GM18505 (cell line): Measurements from ENCODE around the gene LSG1.

Experiments
- ATAC-seq: cut with Tn5 transposase; IDR thresholded peaks from one replicate; pipeline ENCODE4 v1.9.1; 2021; ENCODE audit not compliant: unreplicated experiment
- POLR2A ChIP-seq: IDR thresholded peaks from 4 replicates; pipeline ENCODE4 v1.6.1; 2011; ENCODE audit warnings: borderline replicate concordance; ENCODE audit not compliant: insufficient read depth, insufficient read length; ENCODE audit errors: extremely low read depth

Gene LSG1

GRCh38 chr3:194696702-194697101 lies 24.7 kb upstream of the LSG1 start:
- no peak for TF ChIP-seq POLR2A
- ATAC-seq, result no peak

DNA sequence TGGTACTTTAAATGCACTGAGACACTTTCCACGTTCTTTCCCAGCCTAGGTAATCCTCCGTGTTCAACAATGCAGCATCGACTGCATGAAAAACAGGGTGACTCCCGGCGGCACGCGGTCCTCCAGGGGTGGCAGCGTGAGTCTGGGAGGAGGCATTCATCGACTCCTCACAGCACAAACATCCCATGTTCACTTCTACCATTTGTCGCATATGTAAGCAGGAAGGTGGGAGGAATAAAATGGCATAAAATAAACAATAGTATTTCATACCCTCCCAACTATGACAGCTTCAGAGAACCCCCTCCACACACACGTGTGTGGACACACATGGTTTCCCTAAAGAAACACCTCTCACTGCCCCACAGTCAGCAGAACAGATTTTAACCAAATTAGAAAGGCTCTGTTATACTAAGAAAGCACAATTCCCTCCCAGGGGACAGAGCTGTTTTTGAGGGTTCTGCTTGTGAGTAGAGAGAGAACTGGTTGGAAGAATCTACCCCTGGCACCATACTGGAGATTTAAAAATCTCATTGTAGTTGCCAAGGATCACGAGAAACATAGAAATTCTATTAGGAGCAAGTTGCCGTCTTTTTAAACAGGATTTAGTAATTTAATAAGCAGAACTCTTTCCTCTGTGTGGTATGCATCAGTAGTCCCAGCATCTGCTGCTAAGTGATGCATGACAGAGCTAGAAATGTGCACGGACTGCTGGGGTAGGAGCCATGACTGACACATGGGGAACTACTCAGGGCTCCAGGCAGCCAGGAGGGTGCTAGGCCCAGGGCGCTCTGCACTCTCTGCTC lies 19.7 kb upstream of the LSG1 start:
- peak; percentile 32 for TF ChIP-seq POLR2A
- peak; percentile 60 for ATAC-seq

GRCh38 chr3:194690501-194691372 lies 18.7 kb upstream of the LSG1 start:
- TF ChIP-seq POLR2A, result no peak

GRCh38 chr3:194689493-194689944 lies 17.5 kb upstream of the LSG1 start:
- no peak for ATAC-seq
- TF ChIP-seq POLR2A, result no peak

More at GRCh38 chr3:194690501-194691372, 18.7 kb upstream of the LSG1 start:
- ATAC-seq, result no peak

- no peak for TF ChIP-seq POLR2A
- ATAC-seq, result no peak
Observed at GRCh38 chr3:194688946-194689345, 17.0 kb upstream of the LSG1 start.

- peak; percentile 6 for TF ChIP-seq POLR2A
- no peak for ATAC-seq
Observed at GRCh38 chr3:194688200-194688740, 16.3 kb upstream of the LSG1 start.

- ATAC-seq, result peak; percentile 30
Observed at GRCh38 chr3:194687638-194688199, 15.7 kb upstream of the LSG1 start.

DNA sequence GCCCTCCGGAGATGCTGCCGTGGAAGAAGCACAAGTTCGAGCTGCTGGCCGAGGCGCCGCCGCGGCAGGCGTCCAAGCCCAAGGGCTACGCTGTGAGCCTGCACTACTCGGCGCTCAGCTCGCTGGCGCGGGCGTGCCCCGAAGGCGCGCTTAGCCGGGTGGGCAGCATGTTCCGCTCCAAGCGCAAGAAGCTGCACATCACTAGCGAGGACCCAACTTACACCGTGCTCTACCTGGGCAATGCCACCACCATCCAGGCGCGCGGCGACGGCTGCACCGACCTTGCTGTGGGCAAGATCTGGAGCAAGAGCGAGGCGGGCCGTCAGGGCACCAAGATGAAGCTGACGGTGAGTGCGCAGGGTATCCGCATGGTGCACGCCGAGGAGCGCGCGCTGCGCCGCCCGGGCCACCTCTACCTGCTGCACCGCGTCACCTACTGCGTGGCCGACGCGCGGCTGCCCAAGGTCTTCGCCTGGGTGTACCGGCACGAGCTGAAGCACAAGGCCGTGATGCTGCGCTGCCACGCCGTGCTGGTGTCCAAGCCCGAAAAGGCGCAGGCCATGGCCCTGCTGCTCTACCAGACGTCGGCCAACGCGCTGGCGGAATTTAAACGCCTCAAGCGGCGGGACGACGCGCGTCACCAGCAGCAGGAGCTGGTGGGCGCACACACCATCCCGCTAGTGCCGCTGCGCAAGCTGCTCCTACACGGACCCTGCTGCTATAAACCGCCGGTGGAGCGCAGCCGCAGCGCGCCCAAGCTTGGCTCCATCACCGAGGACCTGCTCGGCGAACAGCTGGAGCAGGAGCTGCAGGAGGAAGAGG lies 15.0 kb upstream of the LSG1 start:
- TF ChIP-seq POLR2A, result no peak
- ATAC-seq, result no peak

More at GRCh38 chr3:194687638-194688199, 15.7 kb upstream of the LSG1 start:
- peak; percentile 47 for TF ChIP-seq POLR2A

DNA sequence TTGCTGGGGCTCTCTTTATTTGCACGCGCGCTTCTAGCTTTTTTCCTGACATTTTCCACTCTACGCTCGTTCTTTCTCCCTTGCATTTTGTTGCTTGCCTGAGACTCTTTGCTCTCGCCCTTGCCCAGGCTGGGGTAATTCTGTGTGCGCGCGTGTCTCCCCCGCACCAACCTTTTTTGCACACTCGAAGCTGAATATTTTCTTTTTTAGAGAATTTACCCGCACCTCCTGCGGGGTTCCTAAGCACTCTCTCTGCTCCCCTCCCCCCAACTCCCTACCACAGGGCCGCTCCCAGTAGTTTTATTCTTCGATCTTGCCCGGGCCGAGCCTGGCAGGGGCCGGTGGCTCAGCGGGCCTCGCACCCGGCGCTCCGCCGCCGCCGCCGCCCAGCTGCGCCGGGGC lies 14.4 kb upstream of the LSG1 start:
- no peak for ATAC-seq
- no peak for TF ChIP-seq POLR2A

- peak; percentile 99 for TF ChIP-seq POLR2A
- peak; percentile 44 for ATAC-seq
Observed at GRCh38 chr3:194685718-194686413, 13.9 kb upstream of the LSG1 start, which contains the start of gene FAM43A. Gene FAM43A, plus strand, starts transcription at chr3:194685883. Its CDS starts 944 bp downstream, at chr3:194686827.

DNA sequence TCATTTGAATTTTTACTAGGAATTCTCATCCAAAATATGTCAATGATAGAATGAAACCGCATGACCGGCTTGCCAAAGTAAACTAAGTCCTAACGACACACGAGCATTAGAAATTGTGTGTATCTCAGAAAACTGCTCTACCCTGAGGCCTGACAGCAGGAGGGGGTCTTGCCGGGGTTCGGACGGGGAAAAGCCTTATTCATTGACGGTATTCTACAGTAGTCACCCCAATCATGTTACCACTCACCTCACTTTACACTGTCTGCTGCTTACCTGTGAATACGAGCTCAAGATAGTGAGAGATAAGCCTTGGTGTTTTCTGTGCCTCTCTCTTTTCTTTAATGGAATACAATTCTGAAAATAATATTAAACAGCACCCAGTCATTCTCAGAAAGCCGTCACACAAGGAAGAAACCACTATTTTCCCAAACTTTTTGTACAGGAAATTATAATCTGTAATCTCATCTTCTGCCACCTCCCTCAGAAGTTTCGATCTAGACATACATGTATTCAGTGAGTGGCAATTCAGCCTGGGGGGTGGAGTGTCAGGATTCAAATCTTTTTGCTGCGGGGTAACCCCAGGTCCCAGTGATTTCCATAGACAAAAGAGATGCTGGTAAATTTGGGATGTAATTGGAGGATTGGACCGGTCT lies 13.2 kb upstream of the LSG1 start:
- no peak for ATAC-seq

More for the DNA sequence above, 13.2 kb upstream of the LSG1 start:
- no peak for TF ChIP-seq POLR2A
